Jurkat, Clone E6-1 (cell line): ENCODE data around the gene SHE.

Experiments used
- DNase-seq: peaks from one replicate; pipeline ENCODE4 v3.0.0-alpha.2; 2011; ENCODE audit warnings: low read depth, low spot score
- H3K4me3 ChIP-seq: 2 replicates; pipeline ENCODE4 v1.5.1; 2011; ENCODE audit warnings: mild to moderate bottlenecking, low read length, control low read depth, moderate library complexity

The SHE gene

GRCh38 chr1:154485910-154486496 lies 16.2 kb downstream of the SHE start:
- no peak for DNase-seq
- no peak overlapping the region for H3K4me3 ChIP-seq

- DNase-seq = no peak
- H3K4me3 ChIP-seq = no peak overlapping the region
Measured at GRCh38 chr1:154485106-154485505, 17.1 kb downstream of the SHE start.

- DNase-seq = no peak
- H3K4me3 ChIP-seq = no peak overlapping the region
Measured at GRCh38 chr1:154483941-154484803, 18.0 kb downstream of the SHE start.

- no peak overlapping the region for H3K4me3 ChIP-seq
- DNase-seq = no peak
Measured at GRCh38 chr1:154481053-154481452, 21.2 kb downstream of the SHE start.

- DNase-seq = peak; percentile 65
- no peak overlapping the region for H3K4me3 ChIP-seq
Measured at GRCh38 chr1:154479764-154480421, 22.3 kb downstream of the SHE start.

- H3K4me3 ChIP-seq = no peak overlapping the region
- DNase-seq = peak; percentile 46
Measured at GRCh38 chr1:154478639-154479038, 23.6 kb downstream of the SHE start.

- DNase-seq = no peak
- H3K4me3 ChIP-seq = no peak overlapping the region
Measured at GRCh38 chr1:154478013-154478412, 24.2 kb downstream of the SHE start.

GRCh38 chr1:154476791-154477190 lies 25.4 kb downstream of the SHE start:
- H3K4me3 ChIP-seq = no peak overlapping the region
- no peak for DNase-seq

- no peak for DNase-seq
Measured at GRCh38 chr1:154474802-154475201, 27.4 kb downstream of the SHE start.

GRCh38 chr1:154471304-154471703 lies 30.9 kb downstream of the SHE start:
- no peak for DNase-seq

More at GRCh38 chr1:154474802-154475201, 27.4 kb downstream of the SHE start:
- H3K4me3 ChIP-seq = no peak overlapping the region

GRCh38 chr1:154469844-154470560 lies 32.2 kb downstream of the SHE start:
- H3K4me3 ChIP-seq = no peak overlapping the region
- no peak for DNase-seq

More at GRCh38 chr1:154471304-154471703, 30.9 kb downstream of the SHE start:
- H3K4me3 ChIP-seq = no peak overlapping the region

- no peak overlapping the region for H3K4me3 ChIP-seq
- DNase-seq = no peak
Measured at GRCh38 chr1:154468535-154469250, 33.5 kb downstream of the SHE start.

GRCh38 chr1:154467434-154468102 lies 34.6 kb downstream of the SHE start:
- DNase-seq = peak; percentile 78
- H3K4me3 ChIP-seq = no peak overlapping the region

- no peak for DNase-seq
- no peak overlapping the region for H3K4me3 ChIP-seq
Measured at GRCh38 chr1:154466921-154467417, 35.2 kb downstream of the SHE start.

- no peak for DNase-seq
Measured at GRCh38 chr1:154466206-154466605, 36.0 kb downstream of the SHE start.

GRCh38 chr1:154465621-154466195 lies 36.5 kb downstream of the SHE start:
- no peak overlapping the region for H3K4me3 ChIP-seq
- DNase-seq = no peak

More at GRCh38 chr1:154466206-154466605, 36.0 kb downstream of the SHE start:
- H3K4me3 ChIP-seq = no peak overlapping the region

GRCh38 chr1:154463512-154463990 lies 38.7 kb downstream of the SHE start:
- peak; percentile 78 for DNase-seq
- no peak overlapping the region for H3K4me3 ChIP-seq
